Naive B cell (primary cell): ENCODE results near the gene SPANXD. TPM values are rescaled to one million over a fixed set of nuclear protein-coding genes. Genes with fewer than 3 reads are reported as not detected.
"Not testable (repeated sequence)": the region's sequence is repeated elsewhere in the genome, so short reads cannot be mapped to it uniquely, and the experiment has no call there.

Experiments used
- ATAC-seq, 2 donors: fragments of 150-1000 bp; cut with Tn5 transposase; 2 replicates each; pipeline ENCODE4 v1.10.0; 2021; ENCODE audit warnings: low read depth in 2 of 2, mild to moderate bottlenecking in 2 of 2, moderate library complexity in 2 of 2
- DNase-seq: peaks from one replicate; pipeline ENCODE4 v3.0.0; 2022
- H3K27ac Mint-ChIP-seq, 6 donors: one replicate each; pipeline ENCODE4 v1.8.0; 2020 to 2022; ENCODE audit warnings: mild to moderate bottlenecking in 6 of 6, mixed read lengths in 6 of 6, moderate library complexity in 5 of 6, inconsistent platforms in 2 of 6
- H3K27me3 Mint-ChIP-seq, 3 donors: one replicate each; pipeline ENCODE4 v1.8.0; 2021 to 2022; ENCODE audit warnings: mixed read lengths in 3 of 3, mild to moderate bottlenecking in 1 of 3
- H3K36me3 Mint-ChIP-seq, 2 donors: one replicate each; pipeline ENCODE4 v1.8.0; 2020 to 2022; ENCODE audit warnings: mixed read lengths in 2 of 2, inconsistent platforms in 1 of 2, mild to moderate bottlenecking in 1 of 2
- H3K4me1 Mint-ChIP-seq, 3 donors: one replicate each; pipeline ENCODE4 v1.8.0; 2020 to 2022; ENCODE audit warnings: mixed read lengths in 3 of 3, inconsistent platforms in 1 of 3, mild to moderate bottlenecking in 1 of 3, moderate library complexity in 1 of 3
- H3K4me3 Mint-ChIP-seq, 8 donors: one replicate each; pipeline ENCODE4 v1.8.0; 2020 to 2022; ENCODE audit warnings: mild to moderate bottlenecking in 8 of 8, mixed read lengths in 8 of 8, moderate library complexity in 8 of 8, inconsistent platforms in 2 of 8
- H3K9me3 Mint-ChIP-seq, 7 donors: one replicate each; pipeline ENCODE4 v1.8.0; 2020 to 2022; ENCODE audit warnings: mixed read lengths in 7 of 7, mild to moderate bottlenecking in 5 of 7, inconsistent platforms in 2 of 7, moderate library complexity in 1 of 7
- polyA plus RNA-seq, 6 donors: library from polyadenylated mRNA; unstranded; fragments of 300-500 nt; fragmentation: Illumina TruSeq; gene quantifications; one replicate each; pipeline ENCODE4 v1.2.3, GENCODE V29; 2021; ENCODE audit warnings: low read depth in 6 of 6

SPANXD gene, protein sequence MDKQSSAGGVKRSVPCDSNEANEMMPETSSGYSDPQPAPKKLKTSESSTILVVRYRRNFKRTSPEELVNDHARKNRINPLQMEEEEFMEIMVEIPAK
- polyA plus RNA-seq = not detected

DNA sequence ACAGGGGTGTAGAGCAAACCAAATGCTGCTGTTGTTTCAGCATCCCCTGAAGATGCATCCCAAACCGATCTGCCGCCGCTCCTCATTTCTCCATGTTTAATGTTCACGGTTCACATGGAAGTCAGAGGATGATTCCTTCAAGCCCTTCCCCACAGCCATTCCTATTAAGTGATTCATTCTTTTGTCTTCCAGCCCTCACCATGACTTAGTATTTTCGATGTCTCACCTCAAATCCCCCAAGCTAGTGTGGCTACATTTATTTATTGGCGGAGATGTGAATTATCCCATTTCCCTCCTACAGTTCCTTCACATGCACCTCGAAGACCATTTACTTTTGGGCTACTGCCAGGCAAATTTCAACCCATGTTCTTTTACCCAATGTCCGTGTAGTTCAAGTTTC lies at the start of gene SPANXD:
Gene SPANXD, minus strand, starts transcription at position 101 of the 400 bp plus-strand sequence. CDS start 334 bp downstream, outside the sequence.
- not testable (repeated sequence) for H3K27ac Mint-ChIP-seq, DNase-seq, H3K4me3 Mint-ChIP-seq, H3K9me3 Mint-ChIP-seq, H3K36me3 Mint-ChIP-seq, ATAC-seq, H3K4me1 Mint-ChIP-seq, H3K27me3 Mint-ChIP-seq

DNA sequence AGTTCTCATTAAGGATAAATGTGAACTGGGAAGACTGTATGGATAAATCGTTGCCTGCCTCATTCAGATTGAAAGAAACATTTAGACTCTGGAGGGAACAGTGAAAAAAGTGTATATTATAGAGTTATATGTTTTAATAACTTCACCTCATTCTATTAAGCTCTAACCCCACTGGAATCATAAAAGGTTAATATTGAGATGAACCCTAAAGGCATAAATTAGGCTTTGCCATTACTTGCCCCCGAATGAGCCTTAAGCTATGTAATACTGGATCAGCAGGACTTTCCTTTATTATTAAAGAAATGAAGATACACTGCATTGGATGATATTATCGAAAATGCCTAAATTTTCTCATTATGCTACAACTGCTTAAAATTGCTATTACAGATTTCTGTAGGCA lies 44.1 kb upstream of the SPANXD start:
- Mint-ChIP-seq H3K4me1 (no peaks in the 10 kb centered on the region), H3K9me3 (peaks cover 0 to 10% (median 2%) of the 10 kb centered on the region in 7 donors), H3K36me3 (no peaks in the 10 kb centered on the region), H3K27ac (no peak overlapping the region), H3K27me3 (no peaks in the 10 kb centered on the region), H3K4me3 (no peak overlapping the region)
- no peak for ATAC-seq
- DNase-seq = no peak

DNA sequence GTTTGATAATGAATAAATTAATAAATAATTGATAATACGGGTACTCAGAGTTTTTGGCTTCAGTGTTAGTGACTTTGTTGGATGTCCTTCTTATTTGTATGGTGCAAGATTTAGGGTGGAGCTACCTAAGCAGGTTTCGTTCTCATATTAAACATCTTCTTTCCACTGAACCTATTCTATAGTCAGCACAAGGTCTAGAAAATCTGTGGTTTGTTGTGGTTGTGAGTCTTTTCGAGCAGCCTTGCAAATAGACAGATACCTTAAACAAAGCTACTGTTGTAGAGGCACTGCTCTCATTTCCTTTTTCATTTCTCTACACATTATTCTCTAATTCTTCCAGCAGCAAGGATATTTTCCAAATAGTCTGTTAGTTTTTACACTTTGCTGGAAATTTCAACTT lies 38.1 kb upstream of the SPANXD start:
- Mint-ChIP-seq H3K36me3 (no peaks in the 10 kb centered on the region), H3K27me3 (no peaks in the 10 kb centered on the region), H3K4me1 (no peaks in the 10 kb centered on the region), H3K4me3 (no peak overlapping the region), H3K27ac (no peak overlapping the region), H3K9me3 (peaks cover 0 to 6% (median 0%) of the 10 kb centered on the region in 7 donors)
- ATAC-seq (no peak), DNase-seq (no peak)

DNA sequence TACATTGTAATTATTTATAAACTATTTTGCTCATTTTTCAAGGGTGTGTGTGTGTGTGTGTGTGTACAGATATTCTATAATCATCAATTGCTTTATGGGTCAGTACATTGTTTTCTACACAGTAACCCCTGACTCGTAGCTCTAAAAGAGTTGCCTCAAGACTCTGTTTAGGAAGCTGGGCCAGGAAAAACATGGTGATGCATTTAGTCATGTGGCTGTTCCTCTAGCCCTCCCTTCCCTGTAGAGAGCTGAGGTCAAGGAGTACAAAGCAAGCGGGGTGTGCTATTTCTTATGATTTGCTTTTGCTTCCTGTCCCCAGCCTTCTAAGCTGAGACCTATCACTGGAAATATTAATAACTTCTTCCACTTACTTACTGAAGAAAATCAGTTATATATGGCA lies 34.8 kb upstream of the SPANXD start:
- Mint-ChIP-seq H3K27ac (no peak overlapping the region), H3K36me3 (no peaks in the 10 kb centered on the region)
- no peak for ATAC-seq

DNA sequence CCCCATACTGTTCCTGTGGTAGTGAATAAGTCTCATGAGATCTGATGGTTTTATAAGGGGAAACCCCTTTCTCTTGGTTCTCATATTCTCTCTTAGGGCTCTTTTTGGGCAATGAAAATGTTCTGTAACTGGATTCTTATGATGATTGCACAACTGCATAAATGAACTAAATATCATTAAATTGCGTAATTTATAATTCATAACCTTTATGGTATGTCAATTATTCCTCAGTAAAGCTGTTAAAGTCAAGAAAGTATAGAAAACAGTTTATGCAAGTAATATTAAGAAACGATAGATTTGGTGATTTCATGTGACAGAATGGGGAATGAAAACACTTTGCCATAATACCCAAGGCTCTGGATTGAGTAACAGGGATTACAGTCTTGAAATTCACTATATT lies 33.5 kb upstream of the SPANXD start:
- Mint-ChIP-seq H3K4me3 (no peak overlapping the region), H3K27ac (no peak overlapping the region), H3K27me3 (no peaks in the 10 kb centered on the region), H3K36me3 (no peaks in the 10 kb centered on the region), H3K4me1 (no peaks in the 10 kb centered on the region), H3K9me3 (peaks cover 0 to 4% (median 0%) of the 10 kb centered on the region in 7 donors)
- ATAC-seq (no peak), DNase-seq (no peak)

More for the DNA sequence above, 34.8 kb upstream of the SPANXD start:
- Mint-ChIP-seq H3K4me3 (no peak overlapping the region), H3K4me1 (no peaks in the 10 kb centered on the region), H3K27me3 (no peaks in the 10 kb centered on the region), H3K9me3 (peaks cover 0 to 6% (median 0%) of the 10 kb centered on the region in 7 donors)
- DNase-seq = no peak

DNA sequence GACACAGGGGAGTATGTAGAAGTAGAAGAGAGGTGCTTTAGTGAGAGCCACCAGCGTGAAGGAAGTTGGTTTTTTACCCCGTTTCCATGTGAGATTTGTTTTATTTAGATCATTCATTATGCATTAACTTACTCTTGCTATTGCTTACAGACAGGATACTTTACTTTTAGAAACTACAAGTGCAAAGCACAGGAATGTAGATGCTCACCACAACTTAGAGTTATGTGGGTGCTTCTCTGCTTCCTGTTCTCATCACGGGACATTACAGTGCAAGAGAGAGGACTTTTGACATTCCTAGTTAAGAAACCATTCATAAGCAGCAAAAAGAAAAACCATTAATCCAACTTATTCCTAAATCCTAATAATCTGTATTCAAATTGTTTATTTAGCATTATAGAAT lies 25.6 kb upstream of the SPANXD start:
- ATAC-seq = no peak
- Mint-ChIP-seq H3K27me3 (no peaks in the 10 kb centered on the region), H3K4me1 (no peaks in the 10 kb centered on the region), H3K36me3 (no peaks in the 10 kb centered on the region), H3K9me3 (peaks cover 0 to 12% (median 0%) of the 10 kb centered on the region in 7 donors), H3K4me3 (no peak overlapping the region), H3K27ac (no peak overlapping the region)
- DNase-seq = no peak

DNA sequence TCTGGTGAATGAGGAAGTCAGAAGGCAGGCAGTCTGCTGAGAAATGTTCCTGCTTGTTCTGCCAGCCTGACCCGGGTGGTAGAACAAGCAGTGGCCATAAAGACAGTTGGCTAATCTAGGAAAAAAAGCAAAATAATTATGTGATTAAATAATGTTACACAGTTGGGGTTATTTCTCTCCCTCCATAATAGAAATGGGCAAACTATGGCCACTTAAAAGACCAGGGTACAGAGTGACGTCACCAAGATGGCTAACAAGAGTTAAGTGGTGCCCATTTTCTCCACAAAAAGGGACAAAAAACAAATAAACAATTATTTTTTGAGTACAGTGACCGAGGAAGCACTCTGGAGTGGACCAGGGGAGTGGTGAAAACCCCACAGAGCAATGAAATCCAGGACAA lies 16.1 kb upstream of the SPANXD start:
- H3K4me3 Mint-ChIP-seq = no peak overlapping the region
- H3K9me3 Mint-ChIP-seq = peaks cover 0 to 6% (median 0%) of the 10 kb centered on the region in 7 donors
- ATAC-seq (no peak), DNase-seq (no peak)
- no peaks in the 10 kb centered on the region for H3K36me3 Mint-ChIP-seq
- no peaks in the 10 kb centered on the region for H3K27me3 Mint-ChIP-seq
- no peaks in the 10 kb centered on the region for H3K4me1 Mint-ChIP-seq
- H3K27ac Mint-ChIP-seq = no peak overlapping the region

DNA sequence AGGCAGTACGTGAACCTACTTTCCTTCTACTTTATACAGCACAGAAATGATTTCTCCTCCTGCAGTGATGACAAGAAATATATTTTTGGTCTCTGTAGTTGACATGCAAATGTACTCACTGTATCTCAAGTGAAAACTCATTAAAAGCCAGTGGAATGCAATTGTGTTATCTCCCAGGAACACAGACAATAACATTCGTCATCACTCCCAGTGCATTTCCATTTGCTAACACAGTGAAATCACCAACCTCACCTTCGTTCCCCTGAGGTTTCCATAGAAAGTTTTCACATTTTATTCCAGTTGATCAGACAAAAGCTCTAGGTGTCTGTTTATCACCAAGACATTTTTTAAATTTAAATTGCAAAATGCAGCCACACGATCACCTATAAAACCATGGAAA lies 2.5 kb upstream of the SPANXD start:
- H3K9me3 Mint-ChIP-seq = peaks cover 0 to 4% (median 2%) of the 10 kb centered on the region in 7 donors
- ATAC-seq (no peak), DNase-seq (no peak)
- no peak overlapping the region for H3K27ac Mint-ChIP-seq
- H3K4me1 Mint-ChIP-seq = no peaks in the 10 kb centered on the region
- H3K36me3 Mint-ChIP-seq = no peaks in the 10 kb centered on the region
- no peak overlapping the region for H3K4me3 Mint-ChIP-seq
- H3K27me3 Mint-ChIP-seq = no peaks in the 10 kb centered on the region

DNA sequence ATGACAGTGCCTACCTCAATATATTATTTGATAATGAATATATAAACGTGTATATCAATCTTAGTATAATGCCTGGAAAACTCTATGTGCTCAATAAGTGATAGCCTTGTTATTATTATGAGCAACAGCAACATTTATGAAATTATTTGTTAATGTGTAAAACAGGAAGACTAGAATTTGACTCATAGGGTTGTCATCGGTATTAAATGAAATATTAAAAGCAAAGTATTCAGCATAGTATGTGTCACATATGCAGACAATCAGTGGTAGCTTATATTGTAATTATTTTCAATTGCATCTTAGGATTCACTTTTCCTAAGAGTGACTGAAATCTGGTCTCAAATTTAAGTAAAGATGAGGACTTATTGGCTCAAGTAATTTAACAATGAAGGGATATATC lies 24.6 kb downstream of the SPANXD start:
- no peaks in the 10 kb centered on the region for H3K27me3 Mint-ChIP-seq
- no peak overlapping the region for H3K27ac Mint-ChIP-seq
- no peak for ATAC-seq
- H3K4me1 Mint-ChIP-seq = no peaks in the 10 kb centered on the region
- H3K9me3 Mint-ChIP-seq = peaks cover 0 to 4% (median 0%) of the 10 kb centered on the region in 7 donors
- H3K4me3 Mint-ChIP-seq = no peak overlapping the region
- no peak for DNase-seq
- no peaks in the 10 kb centered on the region for H3K36me3 Mint-ChIP-seq

DNA sequence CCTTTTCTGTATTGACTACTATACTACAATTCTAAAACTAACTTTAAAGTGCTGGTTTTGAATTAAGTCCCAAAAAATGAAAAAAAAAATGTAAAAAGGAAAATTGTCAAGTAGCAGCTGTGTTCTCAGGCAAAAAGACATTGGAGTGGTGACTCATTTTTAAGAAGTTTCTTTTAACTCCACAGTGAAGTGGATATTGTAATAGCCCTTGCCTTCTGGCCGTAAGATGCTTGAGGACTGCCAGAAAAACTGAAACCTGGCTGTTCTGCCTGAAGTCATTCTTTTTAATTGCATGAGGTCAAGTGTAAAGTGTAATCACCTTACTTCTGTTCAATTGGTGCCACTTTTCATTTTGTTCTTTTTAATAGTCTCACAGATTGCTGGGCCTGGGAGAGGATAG lies 28.9 kb downstream of the SPANXD start:
- Mint-ChIP-seq H3K27me3 (no peaks in the 10 kb centered on the region), H3K27ac (no peak overlapping the region), H3K4me3 (no peak overlapping the region), H3K9me3 (peaks cover 0 to 2% (median 0%) of the 10 kb centered on the region in 7 donors), H3K4me1 (no peaks in the 10 kb centered on the region), H3K36me3 (no peaks in the 10 kb centered on the region)
- DNase-seq = no peak
- no peak for ATAC-seq

DNA sequence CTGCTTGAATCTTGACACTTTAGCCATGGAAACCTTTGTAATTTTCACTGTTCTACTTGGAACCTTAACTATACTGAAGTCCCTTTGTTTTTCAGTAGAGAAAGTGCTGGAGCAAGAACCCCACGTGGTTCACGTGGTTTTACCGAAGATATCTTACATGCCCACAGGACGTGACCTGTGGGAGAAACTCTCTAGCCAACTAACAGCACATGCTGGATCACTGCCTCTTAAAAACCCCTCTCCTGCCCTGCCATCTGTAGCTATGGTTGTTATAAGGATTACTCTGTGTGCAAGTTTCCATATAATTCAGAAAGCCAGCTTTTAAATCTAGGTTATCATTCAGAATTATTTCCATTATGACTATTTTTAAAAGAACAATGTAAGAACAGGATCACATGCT lies 30.2 kb downstream of the SPANXD start:
- ATAC-seq (no peak), DNase-seq (no peak)
- no peaks in the 10 kb centered on the region for H3K36me3 Mint-ChIP-seq
- no peak overlapping the region for H3K4me3 Mint-ChIP-seq
- H3K9me3 Mint-ChIP-seq = peaks cover 0 to 2% (median 0%) of the 10 kb centered on the region in 7 donors
- no peaks in the 10 kb centered on the region for H3K4me1 Mint-ChIP-seq
- no peak overlapping the region for H3K27ac Mint-ChIP-seq
- H3K27me3 Mint-ChIP-seq = no peaks in the 10 kb centered on the region

DNA sequence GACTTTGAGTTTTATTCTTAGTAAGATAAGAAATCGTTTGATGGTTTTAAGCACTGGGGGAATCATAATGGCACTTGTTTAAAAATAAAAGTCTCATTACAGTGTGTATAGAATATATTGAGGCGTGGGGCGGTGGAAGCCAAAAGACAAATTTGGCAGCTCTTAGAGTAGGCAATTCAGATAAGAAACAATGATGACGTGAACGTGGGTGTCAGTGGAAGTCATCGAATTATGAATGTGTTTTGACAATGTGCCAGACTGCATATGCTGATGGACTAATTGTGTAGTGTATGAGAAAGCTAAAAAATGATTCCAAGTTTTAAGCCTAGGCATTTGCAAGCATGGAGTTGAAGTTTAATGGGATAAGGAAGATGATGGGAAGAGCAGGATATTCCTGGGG lies 35.8 kb downstream of the SPANXD start:
- no peak overlapping the region for H3K4me3 Mint-ChIP-seq
- no peaks in the 10 kb centered on the region for H3K36me3 Mint-ChIP-seq
- H3K27me3 Mint-ChIP-seq = no peaks in the 10 kb centered on the region
- ATAC-seq (no peak), DNase-seq (no peak)
- peaks cover 0 to 3% (median 0%) of the 10 kb centered on the region in 7 donors for H3K9me3 Mint-ChIP-seq
- no peaks in the 10 kb centered on the region for H3K4me1 Mint-ChIP-seq
- H3K27ac Mint-ChIP-seq = no peak overlapping the region

DNA sequence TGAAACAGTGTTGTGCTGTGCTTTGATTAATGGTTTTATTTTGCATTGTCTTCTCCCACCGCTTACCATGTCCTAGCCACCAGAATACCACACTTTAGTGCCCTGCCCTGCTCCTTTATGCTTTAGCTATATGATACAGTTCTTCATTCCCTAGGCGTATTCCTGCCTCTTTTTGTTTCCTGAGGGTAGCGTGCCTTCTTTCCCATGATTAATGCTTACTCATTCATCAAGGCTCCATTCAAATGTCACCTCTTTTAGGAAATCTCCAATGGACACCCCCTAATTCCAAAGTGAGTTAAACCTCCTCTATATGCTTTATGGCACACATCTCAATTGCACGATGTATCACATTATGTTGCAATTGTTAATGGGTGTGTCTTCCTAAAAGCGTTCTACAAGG lies 46.3 kb downstream of the SPANXD start:
- no peaks in the 10 kb centered on the region for H3K4me1 Mint-ChIP-seq
- no peaks in the 10 kb centered on the region for H3K9me3 Mint-ChIP-seq
- no peaks in the 10 kb centered on the region for H3K27me3 Mint-ChIP-seq
- H3K27ac Mint-ChIP-seq = no peak overlapping the region
- no peaks in the 10 kb centered on the region for H3K36me3 Mint-ChIP-seq
- H3K4me3 Mint-ChIP-seq = no peak overlapping the region
- ATAC-seq = no peak
- no peak for DNase-seq
